GF-D8 (cell line): ENCODE measurements around the gene CBLN3.
"Not testable (repeated sequence)": the region's sequence is repeated elsewhere in the genome, so short reads cannot be mapped to it uniquely, and the experiment has no call there.

Experiments used
- DNase-seq: peaks from one replicate; lab custom pipeline; 2025; lab: John Stamatoyannopoulos, UW

Gene CBLN3

DNA sequence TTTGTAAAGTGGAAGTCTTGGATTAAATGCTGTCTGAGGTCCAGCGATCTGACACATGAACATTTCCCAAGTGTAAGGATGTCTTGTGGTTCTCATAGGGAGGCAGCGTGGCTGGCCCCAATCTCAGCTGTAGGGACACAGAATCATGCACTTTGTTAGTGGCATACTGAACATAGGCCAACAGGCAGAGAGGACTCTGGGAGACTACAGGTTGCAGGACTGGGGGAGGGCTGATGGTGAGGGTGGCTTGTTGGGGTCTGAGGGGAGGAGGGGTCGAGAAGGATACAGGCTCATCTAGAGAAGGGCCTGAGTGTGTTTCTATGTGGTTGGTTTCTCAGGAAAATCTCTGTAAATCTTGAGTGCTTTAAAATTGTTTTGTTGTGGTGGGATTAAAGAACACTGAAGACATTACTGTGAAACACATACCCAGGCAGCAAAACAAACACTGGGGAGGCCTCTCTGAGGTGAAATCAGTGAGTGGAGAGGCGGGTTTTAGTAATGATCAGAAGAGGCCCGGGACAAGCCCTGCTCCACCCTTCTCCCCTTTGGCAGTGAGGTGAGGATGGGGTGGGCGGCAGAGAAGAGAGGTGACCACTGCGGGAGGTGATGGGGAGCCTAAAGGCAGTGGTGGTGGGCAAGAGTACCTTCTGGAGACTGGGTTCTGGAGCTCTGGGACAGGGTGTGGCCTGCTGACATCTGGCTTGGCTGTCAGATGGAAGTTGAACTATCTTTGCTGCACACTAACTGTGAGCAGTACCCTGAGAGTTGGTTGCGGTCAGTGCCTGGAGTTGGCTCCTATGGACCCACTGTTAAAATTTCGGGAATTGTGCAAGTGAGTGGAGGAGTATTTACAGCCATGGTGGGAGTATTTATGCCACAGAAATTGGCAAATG lies 27.4 kb downstream of the CBLN3 start:
- no peak for DNase-seq

DNA sequence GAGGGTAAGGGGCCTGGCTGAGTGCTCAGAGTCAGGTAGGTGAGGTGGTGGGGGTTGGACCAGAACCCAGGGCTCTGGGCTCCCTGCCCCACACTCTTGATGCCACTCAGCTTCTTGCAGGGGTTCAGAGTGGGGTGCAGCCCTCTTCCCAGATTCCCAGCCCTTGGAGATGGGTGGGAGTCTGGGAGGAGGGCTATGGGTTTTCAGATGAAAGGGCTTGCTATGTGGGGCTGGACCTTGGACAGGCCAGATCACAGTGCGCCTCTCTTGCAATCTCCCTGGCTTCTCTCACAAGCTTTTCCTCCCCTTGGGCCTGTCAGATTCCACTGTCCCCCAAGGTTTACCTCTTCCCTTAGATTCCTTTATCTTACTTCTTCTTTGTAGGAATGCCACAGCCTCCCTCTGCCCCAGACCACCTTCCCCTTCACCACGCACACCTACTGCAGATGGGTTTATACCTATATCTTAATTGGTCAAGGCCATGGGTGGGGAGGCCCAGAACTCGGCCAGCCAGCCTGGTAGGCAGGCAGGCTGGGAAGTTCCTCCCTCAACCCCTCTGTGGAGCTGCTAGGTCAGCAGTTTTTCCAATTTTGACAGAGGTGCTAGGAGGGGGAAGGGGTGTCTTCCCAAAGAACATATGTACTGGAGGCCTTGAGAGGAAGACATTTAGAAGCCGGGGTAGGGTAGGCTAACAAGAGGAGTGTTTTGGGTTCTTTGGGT lies 29.3 kb downstream of the CBLN3 start:
- no peak for DNase-seq

DNA sequence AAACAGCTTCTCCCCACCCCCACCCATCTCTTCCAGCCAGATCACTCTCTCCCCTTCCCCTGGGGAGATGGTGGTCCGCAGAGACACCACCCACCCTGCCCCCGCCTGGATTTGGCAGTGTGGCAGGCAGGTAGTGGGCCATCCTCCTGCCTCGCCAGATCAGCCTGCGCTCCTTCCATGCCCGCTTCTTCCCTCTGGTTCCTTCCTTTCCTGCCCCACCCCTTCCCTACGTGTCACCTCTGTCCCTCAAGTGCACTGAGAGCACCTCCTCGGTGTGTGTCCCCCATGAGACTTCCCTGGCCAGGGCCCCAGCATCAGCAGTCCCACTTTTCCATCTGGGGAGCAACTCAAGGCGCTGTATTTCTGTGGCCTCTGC lies 30.0 kb downstream of the CBLN3 start:
- no peak for DNase-seq

DNA sequence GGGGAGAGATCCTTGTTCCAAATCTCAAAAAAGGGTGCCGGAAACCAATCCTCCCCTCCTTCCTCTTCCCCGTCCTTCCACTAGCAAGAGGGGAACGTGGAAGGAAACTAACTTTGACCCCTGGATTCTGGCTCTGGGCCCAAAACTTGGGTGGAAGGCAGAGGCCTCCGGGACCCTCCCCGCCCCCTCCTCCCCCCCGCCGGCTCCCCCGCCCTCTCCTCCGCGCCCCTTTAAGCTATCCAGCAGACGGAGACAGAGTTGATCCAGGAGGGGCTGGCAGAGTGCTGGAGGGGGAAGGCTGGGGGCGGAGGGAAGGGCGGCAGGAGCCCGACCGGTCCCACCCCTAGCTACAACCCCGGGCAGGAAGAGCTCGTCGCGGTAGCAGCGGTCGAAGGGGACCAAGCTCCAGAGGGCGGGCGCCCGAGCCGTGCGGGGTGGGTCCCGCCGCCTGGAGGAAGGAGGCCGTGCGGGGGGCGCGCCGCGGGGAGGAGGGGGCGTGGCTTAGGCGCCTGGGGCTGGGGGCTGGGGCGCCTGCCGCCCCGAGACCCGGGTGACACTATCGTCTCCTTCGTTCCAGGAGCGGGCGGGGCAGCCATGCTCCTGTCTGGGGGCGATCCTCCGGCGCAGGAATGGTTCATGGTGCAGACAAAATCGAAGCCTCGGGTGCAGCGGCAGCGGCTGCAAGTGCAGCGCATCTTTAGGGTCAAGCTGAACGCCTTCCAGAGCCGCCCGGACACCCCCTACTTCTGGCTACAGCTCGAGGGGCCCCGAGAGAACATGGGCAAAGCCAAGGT lies 30.6 kb downstream of the CBLN3 start, which contains the start of gene NYNRIN:
Gene NYNRIN (plus strand): TSS at position 351 of the 794 bp plus-strand sequence. CDS start 244 bp downstream, at position 595.
- DNase-seq, result no peak

DNA sequence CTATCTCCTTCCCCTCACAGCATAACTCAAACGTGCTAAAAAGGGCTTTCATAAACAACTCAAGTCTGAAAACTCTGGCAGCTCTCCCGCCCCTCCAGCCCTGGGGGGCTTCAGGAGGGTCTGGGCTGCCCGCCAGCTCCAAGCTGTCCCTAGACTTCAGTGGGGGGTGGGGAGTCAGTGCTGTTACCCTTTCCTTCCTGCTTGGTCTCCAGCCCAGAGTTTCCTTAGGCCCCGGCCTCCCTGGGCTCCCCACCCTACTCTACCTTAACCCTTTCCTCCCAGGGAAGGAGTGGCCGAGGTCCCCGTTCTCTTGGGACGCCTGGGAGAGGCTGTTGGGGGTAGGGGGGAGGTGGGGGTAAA lies 31.2 kb downstream of the CBLN3 start:
- DNase-seq, result no peak

DNA sequence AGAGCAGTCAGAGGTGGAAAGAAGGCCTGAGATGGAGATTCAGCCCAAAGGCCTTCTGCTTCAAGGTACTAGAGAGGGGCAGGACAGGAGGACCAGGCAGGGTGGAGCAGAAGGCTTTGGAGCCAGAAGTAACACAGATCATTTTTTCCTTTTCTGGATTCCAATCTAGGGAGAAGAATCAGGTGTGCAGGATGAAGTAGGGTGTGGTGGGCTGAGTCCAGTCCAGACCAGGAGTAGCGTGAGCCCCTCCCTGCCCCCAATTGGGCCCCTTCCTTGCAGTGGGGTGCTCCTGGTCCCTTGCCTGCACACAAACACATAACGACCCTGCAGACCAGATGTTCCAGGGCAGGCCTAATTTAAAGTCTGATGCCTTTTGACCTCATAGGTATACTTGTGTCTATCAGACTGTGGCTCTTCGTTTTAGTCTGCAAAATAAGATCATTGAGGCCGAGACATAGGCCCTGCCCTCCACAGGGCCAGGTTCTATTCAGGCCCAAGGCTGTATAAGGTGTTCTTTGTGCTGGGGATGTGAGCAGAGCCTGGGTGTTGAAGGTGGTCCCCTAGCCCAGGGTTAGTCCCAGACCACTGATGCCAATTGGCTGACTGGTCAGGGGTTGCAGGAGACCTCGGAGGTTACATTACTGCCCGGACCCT lies 31.7 kb downstream of the CBLN3 start:
- DNase-seq, result no peak

DNA sequence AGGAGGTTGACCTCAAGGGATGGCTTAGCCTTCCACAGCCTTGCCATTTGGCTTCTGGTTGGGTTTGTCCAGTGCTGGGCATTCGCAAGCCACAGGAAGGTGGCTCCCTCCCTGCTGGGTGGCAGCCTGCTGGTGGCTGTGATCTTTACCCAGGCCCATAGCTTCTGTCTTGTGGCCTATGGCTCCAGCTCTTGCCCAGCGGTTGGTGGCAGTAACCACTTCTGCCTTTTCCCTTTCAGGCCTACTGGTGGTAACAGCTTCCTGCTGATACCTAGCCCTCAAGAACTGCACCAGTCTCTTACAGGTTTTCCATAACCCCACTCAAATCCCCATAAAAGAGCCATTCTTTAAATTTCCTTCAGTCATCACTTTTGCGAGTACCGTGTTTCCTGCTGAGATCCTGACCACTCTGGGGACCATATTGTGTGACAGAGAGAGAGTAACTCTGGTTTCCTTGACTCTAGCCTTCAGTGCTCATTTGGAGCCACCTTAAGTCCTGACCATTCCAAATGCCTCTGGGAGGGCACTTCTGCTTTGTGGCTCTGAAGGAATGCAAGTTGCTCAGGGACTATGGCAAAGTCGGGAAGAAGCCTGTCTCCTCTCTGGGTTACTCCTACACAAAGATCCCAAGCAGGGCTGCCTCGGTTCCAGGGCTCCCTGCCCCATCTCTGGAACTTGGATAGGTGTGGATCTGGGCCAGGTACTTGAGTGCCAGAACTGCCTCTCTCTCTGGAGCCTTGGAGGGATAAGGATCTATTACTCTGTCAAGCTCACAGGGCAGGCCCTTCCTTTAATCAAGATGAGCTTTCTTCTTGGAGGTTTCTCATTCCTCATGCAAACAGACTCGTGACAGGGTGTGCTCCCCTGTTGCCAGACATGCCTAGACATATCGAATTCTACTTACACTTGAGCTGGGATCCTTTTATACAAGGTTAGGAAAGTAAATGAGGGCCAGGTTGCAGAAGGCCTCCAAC lies 33.6 kb downstream of the CBLN3 start:
- peak; percentile 28 for DNase-seq

DNA sequence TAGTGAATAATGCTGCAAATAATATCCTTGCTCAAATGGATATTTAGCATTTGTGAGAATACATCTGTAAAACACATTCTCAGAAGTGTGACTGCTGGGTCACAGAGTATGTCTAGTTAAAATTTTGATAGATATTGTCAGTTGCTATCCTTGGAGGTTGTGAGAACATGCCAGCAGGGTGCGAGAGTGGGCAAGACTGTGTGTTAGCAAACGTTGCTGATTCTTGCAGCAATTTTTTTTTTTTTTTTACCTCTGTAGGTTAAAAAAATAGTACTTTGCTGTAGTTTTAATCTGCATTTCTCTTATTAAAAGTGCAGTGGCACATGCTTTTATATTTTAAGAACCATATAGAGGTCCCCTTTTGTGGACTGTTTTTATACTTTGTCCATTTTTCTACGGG lies 35.2 kb downstream of the CBLN3 start:
- DNase-seq, result no peak

DNA sequence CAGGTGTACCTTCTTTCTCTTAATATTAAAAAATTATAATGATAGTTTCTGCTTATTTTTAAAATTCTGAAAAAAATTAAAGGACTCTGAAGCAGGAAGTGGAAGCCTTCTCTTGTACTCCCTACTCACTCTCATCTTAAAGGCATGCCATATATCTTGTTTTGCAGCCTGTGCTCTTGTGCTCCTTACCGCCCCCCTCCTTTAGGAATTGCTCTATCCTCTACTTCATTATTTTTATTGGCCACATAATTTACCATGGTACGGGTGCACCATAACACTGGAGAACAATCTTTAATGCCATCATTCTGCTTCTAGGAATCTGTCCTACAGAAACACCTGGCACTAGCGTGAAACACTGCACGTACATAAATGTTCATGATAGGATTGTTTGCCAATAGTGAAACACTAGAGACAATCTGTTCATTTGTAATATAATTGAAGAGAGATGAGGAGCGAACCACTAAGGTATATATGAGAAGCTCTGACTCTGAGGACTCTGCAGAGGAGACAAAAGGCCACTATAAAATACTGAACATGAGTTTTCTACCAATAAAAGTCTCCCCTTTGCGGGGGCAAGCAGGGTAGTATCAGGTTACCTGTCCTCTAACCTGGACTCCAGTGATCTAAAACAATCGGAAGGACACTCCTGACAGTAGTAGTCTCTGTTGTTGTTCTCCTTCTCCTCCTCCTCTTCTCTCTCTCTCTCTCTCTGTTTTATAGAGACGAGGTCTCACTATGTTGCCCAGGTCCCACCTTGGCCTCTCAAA lies 37.0 kb downstream of the CBLN3 start:
- DNase-seq, result no peak

DNA sequence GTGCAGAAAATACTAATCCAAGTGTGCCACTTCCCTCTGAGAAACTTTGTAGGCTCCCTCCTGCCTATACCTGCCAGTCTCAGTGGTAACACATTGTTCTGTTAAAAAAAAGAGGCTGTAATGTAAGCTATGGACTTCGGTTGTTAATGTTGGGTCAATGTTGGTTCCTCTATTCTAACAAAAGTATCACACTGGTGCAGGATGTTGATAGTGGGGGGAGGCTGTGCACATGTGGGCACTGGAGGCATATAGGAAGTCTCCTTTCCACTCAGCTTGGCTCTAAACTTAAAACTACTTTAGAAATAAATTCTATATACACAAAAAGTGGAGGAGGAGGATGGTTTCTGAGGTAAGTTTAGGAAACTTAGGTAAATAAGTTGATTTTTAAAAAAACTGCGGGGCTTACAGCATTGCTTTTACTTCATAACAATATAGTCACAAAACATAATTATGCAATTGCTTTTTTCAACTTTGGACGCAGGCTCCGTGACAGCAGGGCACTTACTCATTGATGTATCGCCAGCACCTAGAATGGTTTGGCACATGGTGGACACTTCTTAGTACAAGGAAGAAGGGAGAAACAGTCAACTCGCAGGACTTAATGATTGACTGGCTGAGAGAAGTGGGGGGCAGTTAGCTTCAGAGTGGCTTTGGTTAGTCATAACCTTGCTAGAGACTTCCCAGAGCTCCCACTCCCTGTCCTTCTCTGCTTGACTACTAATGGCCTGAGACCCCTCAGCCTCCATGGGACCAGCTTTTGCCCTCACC lies 38.6 kb downstream of the CBLN3 start:
- no peak for DNase-seq

DNA sequence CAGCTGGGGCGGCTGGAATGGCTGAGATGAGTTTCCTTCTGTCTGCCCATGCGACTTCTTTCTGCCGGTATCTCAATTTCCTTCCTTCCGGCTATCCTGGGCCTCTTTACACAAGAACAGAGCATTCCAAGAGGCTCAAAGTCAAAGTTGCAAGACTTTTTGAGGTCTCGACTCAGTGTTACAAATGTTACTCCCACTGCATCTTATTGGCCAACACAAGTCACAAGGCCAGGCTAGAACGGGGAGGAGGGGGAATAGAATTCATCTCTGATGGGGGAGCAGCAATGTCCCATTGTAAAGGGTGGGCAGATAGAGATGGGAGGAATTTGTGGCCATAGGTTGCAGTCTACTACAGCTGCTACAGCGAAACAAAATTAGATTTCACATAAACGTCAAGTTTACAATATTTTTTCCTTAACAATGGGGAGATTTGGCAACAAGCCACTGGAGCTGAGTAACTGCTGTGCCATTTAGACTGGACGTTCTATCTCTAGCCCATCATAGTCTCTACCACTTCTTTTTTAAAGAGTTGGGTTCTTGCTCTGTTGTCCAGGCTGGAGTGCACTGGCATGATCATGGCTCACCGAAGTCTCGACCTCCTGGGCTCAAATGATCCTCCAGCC lies 40.1 kb downstream of the CBLN3 start:
- DNase-seq, result no peak

DNA sequence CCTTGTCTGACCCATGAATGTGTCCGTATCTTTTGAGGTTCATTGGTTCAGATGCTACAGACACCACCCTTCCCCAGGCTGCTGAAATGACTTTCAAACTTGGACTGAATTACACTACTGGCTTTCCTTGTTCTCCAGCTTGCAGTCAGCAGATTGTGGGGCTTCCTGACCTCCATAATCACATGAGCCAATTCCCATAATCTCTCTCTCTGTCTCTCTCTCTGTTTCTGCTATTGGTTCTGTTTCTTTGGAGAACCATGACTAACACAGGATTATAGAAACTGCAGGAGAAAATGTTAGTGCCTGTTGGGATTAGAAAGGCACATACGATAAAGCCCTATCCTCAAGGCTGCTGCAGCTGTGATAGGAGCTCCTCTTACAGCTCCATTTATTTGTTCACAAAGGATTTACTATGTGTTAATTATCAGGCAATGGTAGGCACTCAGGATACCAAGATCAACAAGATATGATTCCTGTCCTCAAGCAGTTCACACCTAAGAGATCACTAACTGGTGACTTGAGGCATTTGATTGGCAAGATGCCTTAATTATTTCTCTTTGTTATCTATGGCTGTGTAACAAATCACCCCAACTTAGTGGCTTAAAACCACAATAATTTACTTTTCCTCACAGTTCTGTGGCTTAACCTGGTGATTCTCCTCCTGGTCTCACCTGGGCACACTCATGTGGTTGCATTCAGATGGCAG lies 40.8 kb downstream of the CBLN3 start:
- DNase-seq, result no peak

DNA sequence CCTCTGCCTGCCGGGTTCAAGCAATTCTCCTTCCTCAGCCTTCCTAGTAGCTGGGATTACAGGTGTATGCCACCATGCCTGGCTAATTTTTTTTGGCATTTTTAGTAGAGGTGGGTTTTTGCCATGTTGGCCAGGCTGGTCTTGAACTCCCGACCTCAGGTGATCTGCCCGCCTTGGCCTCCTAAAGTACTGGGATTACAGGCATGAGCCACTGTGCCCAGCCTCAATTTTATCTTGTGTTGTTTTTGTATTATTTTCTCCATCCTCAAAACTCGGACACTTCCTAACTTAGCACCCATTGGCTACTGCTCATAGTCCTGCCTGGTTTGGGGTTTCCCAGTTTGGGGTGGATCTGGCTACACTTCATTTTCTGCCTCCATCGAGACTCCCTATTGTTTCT lies 41.9 kb downstream of the CBLN3 start:
- DNase-seq, result not testable (repeated sequence)

DNA sequence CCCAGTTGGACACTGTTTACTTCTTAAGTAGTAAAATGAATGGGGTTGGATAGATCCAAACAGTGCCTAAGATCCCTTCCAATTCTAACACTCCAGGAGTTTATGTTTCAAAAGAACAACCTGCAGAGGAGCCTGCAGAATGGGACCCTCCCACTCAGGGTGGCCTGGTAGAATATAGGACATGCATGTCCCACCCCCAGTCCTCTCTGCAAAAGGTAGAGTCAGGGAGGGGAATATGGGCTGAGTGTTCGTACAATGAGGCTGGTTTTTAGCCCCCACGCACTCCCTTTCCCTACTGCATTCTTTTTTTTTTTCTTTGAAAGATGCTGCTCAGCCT lies 42.5 kb downstream of the CBLN3 start:
- DNase-seq, result no peak

DNA sequence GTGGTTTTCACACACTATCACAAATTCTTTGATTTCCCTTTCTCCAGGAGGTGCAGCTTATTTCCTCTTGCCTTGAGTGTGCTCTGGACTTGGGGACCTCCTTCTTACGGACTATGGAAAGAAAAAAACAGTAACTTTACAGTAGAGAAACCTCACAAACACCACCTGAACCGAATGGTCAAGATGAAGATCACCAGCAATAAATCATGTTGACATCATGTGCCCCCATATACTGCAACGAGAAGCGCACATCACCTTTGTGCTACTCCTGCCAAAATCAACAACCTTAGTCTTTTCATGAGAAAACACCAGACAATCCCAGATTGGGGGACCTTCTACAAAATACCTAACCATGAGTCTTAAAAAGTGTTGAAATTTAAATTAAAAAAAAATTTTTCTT lies 43.9 kb downstream of the CBLN3 start:
- DNase-seq, result no peak

DNA sequence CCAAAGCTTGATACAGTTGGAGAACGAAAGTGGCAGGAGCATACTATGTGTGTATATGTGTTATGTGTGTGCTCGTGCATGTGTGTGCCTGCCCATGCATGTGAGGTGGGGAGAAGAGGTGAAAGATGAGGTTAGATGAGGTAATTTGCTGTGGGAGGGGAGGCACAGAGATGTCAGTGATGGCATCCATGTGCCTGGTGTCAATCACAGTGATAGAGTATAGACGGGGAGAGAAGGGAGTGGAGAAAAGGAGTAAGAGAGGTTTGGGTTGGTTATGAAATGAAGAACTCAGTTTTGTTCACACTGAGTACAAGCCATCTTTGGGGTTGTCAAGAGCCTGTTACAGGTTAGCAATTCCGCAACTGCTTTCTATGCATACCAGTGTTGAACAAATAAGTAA lies 45.3 kb downstream of the CBLN3 start:
- no peak for DNase-seq

DNA sequence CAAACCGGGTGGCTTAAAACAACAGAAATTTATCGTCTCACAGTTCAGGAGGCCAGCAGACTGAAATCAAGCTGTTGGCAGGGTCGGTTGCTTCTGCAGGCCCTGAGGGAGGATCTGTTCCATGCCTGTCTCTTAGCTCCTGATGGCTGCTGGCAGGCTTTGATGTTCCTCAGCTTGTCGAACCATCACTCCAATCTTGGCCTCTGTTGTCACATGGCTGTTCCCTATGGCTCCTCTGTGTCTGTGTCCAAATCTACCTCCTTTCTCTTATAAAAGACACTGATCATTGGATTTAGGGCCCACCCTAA lies 47.5 kb downstream of the CBLN3 start:
- DNase-seq, result no peak

DNA sequence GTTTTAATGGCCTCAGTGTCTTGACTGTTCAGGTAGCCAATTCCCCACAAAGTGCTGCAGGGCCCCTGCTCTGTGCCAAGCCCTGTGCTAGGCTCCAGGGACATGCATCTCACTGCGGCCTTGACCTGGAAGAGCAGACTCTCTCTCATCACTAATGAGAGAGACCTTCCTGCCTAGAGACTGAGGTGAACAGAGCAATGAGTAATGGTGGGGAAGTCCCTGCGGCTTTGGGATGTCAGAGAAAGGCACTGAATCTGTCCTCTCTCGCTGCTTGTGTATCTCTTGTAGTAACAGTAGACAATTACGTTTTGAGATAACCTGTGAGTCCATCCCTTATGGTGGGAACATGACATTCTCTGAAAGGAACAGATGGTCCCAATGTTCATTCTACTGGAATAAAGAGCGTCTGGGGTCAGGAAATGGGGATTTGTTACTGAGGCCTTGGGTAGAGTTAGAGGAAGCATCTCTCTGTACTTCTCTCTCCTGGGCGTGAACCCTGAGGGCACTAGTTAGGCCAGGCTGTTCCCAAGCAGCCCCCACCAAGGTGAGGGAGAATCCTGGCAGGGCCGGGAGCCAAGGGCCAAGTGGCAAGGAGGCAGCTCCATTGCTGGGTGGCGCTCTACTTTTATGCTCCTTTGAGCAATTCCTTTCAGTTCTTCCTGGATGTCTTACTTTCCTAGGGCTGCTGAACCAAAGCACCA lies 48.0 kb downstream of the CBLN3 start:
- no peak for DNase-seq
